Measurements from ENCODE around the gene JAK1. TPM values are rescaled to one million over a fixed set of nuclear protein-coding genes. Genes with fewer than 3 reads are reported as not detected.
A peak's percentile ranks its signal among the peaks of the same experiment; 100 is the strongest.

Gene JAK1
- total RNA-seq (2014; rRNA removed; shearing (Covaris generic)) (115 and 124 TPM in 2 replicates), polyA plus RNA-seq (2016; fragmentation: Nextera tagmentation; extraction: Ambion mirVana) (90.6 and 90.8 TPM in 2 replicates)

DNA sequence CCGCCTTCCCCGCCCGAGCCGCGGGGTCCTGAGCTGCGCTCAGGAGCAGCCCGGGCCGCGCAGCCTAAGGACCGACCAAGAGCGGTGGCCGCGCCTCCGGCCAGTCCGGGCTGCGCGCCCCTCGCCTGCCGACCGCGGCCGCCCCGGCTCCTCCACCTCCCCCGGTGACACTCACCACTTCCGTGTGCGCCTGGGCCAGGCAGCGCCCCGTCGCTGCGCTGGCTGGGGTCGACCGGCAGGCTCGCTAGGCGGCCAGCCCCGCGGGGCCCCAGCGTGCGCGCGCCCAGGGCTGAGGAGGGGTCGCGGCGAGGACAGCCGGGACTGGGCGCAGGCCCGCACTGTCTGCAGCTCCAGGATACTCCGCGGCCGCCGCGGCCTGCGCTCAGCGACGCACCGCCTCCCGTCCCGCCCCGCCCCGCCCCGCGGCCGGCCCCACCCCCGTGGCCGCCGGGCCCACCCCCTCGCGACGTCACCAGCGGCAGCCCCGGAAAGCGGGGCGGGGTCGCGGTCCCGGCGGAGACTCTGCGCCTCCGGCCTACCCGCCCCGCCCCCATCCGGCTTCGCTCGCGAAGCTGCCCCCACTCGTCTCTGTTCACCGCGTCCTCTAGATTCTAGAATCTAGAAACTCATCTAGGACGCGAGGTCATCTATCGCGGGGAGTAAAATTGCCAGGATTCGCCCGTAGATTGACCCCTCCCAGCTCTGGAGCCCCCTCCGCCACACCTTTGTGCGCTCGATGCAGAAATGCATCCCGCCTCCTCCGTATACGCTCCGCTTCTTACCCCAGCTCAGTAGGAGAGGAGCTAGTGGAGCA lies at the start of gene JAK1:
JAK1 (minus strand) TSS at position 392 of the 814 bp plus-strand sequence. CDS start 80,285 bp downstream, outside the sequence.
- Histone ChIP-seq H3K4me1 (ENCODE audit: insufficient read depth) (peaks cover 8% of the 10 kb centered on the region), H3K27ac (peak within 1 kb of the TSS; percentile 79), H3K4me3 (peak within 1 kb of the TSS; percentile 97), H4K20me1 (ENCODE audit: insufficient read depth) (peaks cover 10% of the 10 kb centered on the region; the same call in 1 of the 2 replicates), H3K36me3 (ENCODE audit: low read depth) (no peaks in the 10 kb centered on the region), H3K27me3 (replicated peaks; ENCODE audit: insufficient read depth) (no peaks in the 10 kb centered on the region), H2AFZ (peak within 1 kb of the TSS; percentile 98), H3F3A (ENCODE audit: insufficient read depth) (no peaks in the 10 kb centered on the region; the same call in 1 of the 2 replicates), H3K4me2 (ENCODE audit: unreplicated experiment) (peak within 1 kb of the TSS; percentile 97), H3K9ac (peak within 1 kb of the TSS; percentile 97), H3K9me2 (ENCODE audit: insufficient read depth) (no peaks in the 10 kb centered on the region), H3K9me3 (ENCODE audit: low read depth) (no peaks in the 10 kb centered on the region), H3K79me2 (ENCODE audit: insufficient read depth) (peaks cover 48% of the 10 kb centered on the region)
- WGBS, 2 experiments (ENCODE audit: low coverage in 1 of 2, low lambda C conversion rate in 2 of 2, missing lambda C conversion rate in 2 of 2) = 1 to 2% methylated on average over 30 to 40 of the region's 100 CpGs
- DNase-seq = peak; percentile 91
- in situ Hi-C loops (cut with MboI) = no loop called here
- TF ChIP-seq EZH2phosphoT487 (IDR thresholded peaks at IDR 0.05; ENCODE audit: insufficient read depth, low read depth) = no peak
- TF ChIP-seq EZH2 (IDR thresholded peaks at IDR 0.05; ENCODE audit: insufficient read depth, poor library complexity, severe bottlenecking) = no peak

DNA sequence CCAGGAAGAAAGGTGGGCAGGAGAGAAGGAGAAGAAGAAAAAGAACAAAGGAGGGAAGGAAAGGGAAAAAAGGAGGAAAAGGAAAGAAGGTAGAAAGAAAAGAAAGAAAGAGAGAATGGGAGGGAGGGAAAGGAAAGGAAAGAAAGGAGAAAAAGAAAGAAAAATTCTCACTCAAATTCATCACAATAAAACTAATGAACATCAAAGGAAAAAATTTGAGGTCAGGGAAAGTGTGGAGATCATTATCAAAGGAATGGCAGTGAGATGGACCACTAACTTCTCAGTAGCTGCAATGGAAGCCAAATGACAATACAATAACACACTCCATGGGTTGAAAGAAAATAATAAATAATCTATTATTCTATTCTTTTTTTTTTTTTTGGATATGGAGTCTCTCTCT lies 48.0 kb upstream of the JAK1 start:
- no peaks in the 10 kb centered on the region for H3K9me2 ChIP-seq (ENCODE audit: insufficient read depth)
- H3K9ac ChIP-seq = no peak overlapping the region
- H3F3A ChIP-seq (ENCODE audit: insufficient read depth) = no peaks in the 10 kb centered on the region
- TF ChIP-seq EZH2phosphoT487 (IDR thresholded peaks at IDR 0.05; ENCODE audit: insufficient read depth, low read depth) (no peak), EZH2 (IDR thresholded peaks at IDR 0.05; ENCODE audit: insufficient read depth, poor library complexity, severe bottlenecking) (no peak)
- no peaks in the 10 kb centered on the region for H3K27me3 ChIP-seq (replicated peaks; ENCODE audit: insufficient read depth)
- H2AFZ ChIP-seq = no peak overlapping the region
- no peaks in the 10 kb centered on the region for H3K9me3 ChIP-seq (ENCODE audit: low read depth)
- no peaks in the 10 kb centered on the region for H4K20me1 ChIP-seq (ENCODE audit: insufficient read depth)
- no peaks in the 10 kb centered on the region for H3K79me2 ChIP-seq (ENCODE audit: insufficient read depth)
- no peaks in the 10 kb centered on the region for H3K4me1 ChIP-seq (ENCODE audit: insufficient read depth)
- no peaks in the 10 kb centered on the region for H3K36me3 ChIP-seq (ENCODE audit: low read depth)
- no peak for DNase-seq
- no peak overlapping the region for H3K4me2 ChIP-seq (ENCODE audit: unreplicated experiment)
- no peak overlapping the region for H3K4me3 ChIP-seq
- in situ Hi-C loops (cut with MboI) = no loop called here
- H3K27ac ChIP-seq = no peak overlapping the region

DNA sequence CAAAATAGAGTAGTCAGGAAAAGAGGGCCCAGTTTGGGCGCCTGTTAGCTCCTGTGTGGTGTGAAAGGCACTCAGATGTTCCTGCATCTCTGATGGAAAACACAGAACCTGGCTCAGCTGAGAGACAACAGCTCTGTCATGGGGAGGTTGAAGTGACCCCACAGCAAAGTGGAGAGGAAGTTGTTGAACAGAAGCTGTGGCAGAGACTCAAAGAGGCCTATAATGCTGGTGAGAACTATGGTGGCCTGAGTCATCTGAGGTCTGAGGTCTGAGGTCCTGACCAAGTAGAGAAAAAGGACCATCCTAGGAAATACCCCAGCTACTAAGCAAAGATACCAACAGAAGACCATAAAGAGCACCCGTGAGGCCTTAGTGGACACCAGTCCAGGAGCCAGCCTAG lies 45.6 kb upstream of the JAK1 start:
- Histone ChIP-seq H3K9ac (no peak overlapping the region), H3K9me3 (ENCODE audit: low read depth) (no peaks in the 10 kb centered on the region), H3K79me2 (ENCODE audit: insufficient read depth) (no peaks in the 10 kb centered on the region), H3F3A (ENCODE audit: insufficient read depth) (no peaks in the 10 kb centered on the region), H2AFZ (no peak overlapping the region), H3K4me1 (ENCODE audit: insufficient read depth) (no peaks in the 10 kb centered on the region), H3K27ac (no peak overlapping the region), H3K36me3 (ENCODE audit: low read depth) (no peaks in the 10 kb centered on the region), H3K4me3 (no peak overlapping the region), H3K9me2 (ENCODE audit: insufficient read depth) (no peaks in the 10 kb centered on the region), H4K20me1 (ENCODE audit: insufficient read depth) (no peaks in the 10 kb centered on the region), H3K4me2 (ENCODE audit: unreplicated experiment) (no peak overlapping the region), H3K27me3 (replicated peaks; ENCODE audit: insufficient read depth) (no peaks in the 10 kb centered on the region)
- TF ChIP-seq EZH2 (IDR thresholded peaks at IDR 0.05; ENCODE audit: insufficient read depth, poor library complexity, severe bottlenecking) (no peak), EZH2phosphoT487 (IDR thresholded peaks at IDR 0.05; ENCODE audit: insufficient read depth, low read depth) (no peak)
- DNase-seq = no peak
- 98 to 100% methylated on average over 2 of the region's 2 CpGs for WGBS, 2 experiments (ENCODE audit: low coverage in 1 of 2, low lambda C conversion rate in 2 of 2, missing lambda C conversion rate in 2 of 2)
- in situ Hi-C loops (cut with MboI) = no loop called here

- Histone ChIP-seq H3K36me3 (ENCODE audit: low read depth) (no peaks in the 10 kb centered on the region), H3K27me3 (replicated peaks; ENCODE audit: insufficient read depth) (no peaks in the 10 kb centered on the region), H3K9ac (no peak overlapping the region), H3K79me2 (ENCODE audit: insufficient read depth) (no peaks in the 10 kb centered on the region), H2AFZ (no peak overlapping the region), H3K4me2 (ENCODE audit: unreplicated experiment) (no peak overlapping the region), H3K27ac (no peak overlapping the region), H4K20me1 (ENCODE audit: insufficient read depth) (no peaks in the 10 kb centered on the region), H3K4me3 (no peak overlapping the region), H3K9me2 (ENCODE audit: insufficient read depth) (no peaks in the 10 kb centered on the region), H3K4me1 (ENCODE audit: insufficient read depth) (no peaks in the 10 kb centered on the region), H3K9me3 (ENCODE audit: low read depth) (no peaks in the 10 kb centered on the region), H3F3A (ENCODE audit: insufficient read depth) (peaks cover under 1% of the 10 kb centered on the region; the same call in 1 of the 2 replicates)
- no peak for DNase-seq
- in situ Hi-C loops (cut with MboI) = no loop called here
- WGBS, 2 experiments (ENCODE audit: low coverage in 1 of 2, low lambda C conversion rate in 2 of 2, missing lambda C conversion rate in 2 of 2) = 87 to 95% methylated on average over 5 of the region's 5 CpGs
- TF ChIP-seq EZH2phosphoT487 (IDR thresholded peaks at IDR 0.05; ENCODE audit: insufficient read depth, low read depth) = no peak
- TF ChIP-seq EZH2 (IDR thresholded peaks at IDR 0.05; ENCODE audit: insufficient read depth, poor library complexity, severe bottlenecking) = no peak
These were observed 43.5 kb upstream of the JAK1 start for GRCh38 chr1:65009724-65010420.

Data from GM23248 (cell line).